Liver (tissue), 9 donors: ENCODE measurements around the gene WNT7B. TPM values are rescaled to one million over a fixed set of nuclear protein-coding genes. Genes with fewer than 3 reads are reported as not detected.

ENCODE experiments used
- DNase-seq: peaks from one replicate; pipeline ENCODE4 v3.0.0-alpha.2; 2017; ENCODE audit warnings: low spot score
- H3K27ac ChIP-seq, 2 donors: one replicate each; pipeline ENCODE4 v1.7.0; 2013; ENCODE audit warnings: inconsistent platforms in 2 of 2, low read length in 2 of 2, control low read depth in 1 of 2, low read depth in 1 of 2, mild to moderate bottlenecking in 1 of 2
- H3K27me3 ChIP-seq, 4 donors: one replicate each; pipeline versions ENCODE4 v1.6.1 to v1.7.0; 2013; ENCODE audit warnings: low read length in 3 of 4, inconsistent platforms in 1 of 4, mild to moderate bottlenecking in 1 of 4, moderate library complexity in 1 of 4; ENCODE audit not compliant: control insufficient read depth in 4 of 4, insufficient read depth in 4 of 4
- H3K36me3 ChIP-seq, 4 donors: one replicate each; pipeline versions ENCODE4 v1.6.1 to v1.7.0; 2013; ENCODE audit warnings: low read length in 3 of 4, mild to moderate bottlenecking in 3 of 4, low read depth in 1 of 4, moderate library complexity in 1 of 4; ENCODE audit not compliant: control insufficient read depth in 4 of 4, insufficient read depth in 3 of 4
- H3K4me1 ChIP-seq, 4 donors: one replicate each; pipeline versions ENCODE4 v1.6.1 to v1.7.0; 2013; ENCODE audit warnings: low read length in 3 of 4, mild to moderate bottlenecking in 3 of 4, moderate library complexity in 1 of 4; ENCODE audit not compliant: control insufficient read depth in 4 of 4, insufficient read depth in 4 of 4
- H3K4me3 ChIP-seq, 3 donors: one replicate each; pipeline versions ENCODE4 v1.6.1 to v1.7.0; 2013; ENCODE audit warnings: low read length in 3 of 3, control low read depth in 1 of 3, low read depth in 1 of 3, mild to moderate bottlenecking in 1 of 3
- H3K9ac ChIP-seq, 2 donors: one replicate each; pipeline ENCODE4 v1.7.0; 2013; ENCODE audit warnings: low read length in 2 of 2, mild to moderate bottlenecking in 2 of 2, moderate library complexity in 2 of 2, control low read depth in 1 of 2, low read depth in 1 of 2
- H3K9me3 ChIP-seq, 4 donors: one replicate each; pipeline versions ENCODE4 v1.6.1 to v1.7.0; 2013; ENCODE audit warnings: low read length in 3 of 4; ENCODE audit not compliant: control insufficient read depth in 4 of 4
- ATF3 ChIP-seq: IDR thresholded peaks from 2 replicates; pipeline ENCODE4 v1.6.1; 2016; ENCODE audit warnings: antibody characterized with exemption
- FOXA1 ChIP-seq: IDR thresholded peaks from 2 replicates; pipeline ENCODE4 v1.6.1; 2016; ENCODE audit warnings: antibody characterized with exemption
- FOXA2 ChIP-seq: IDR thresholded peaks from 2 replicates; pipeline ENCODE4 v1.6.1; 2016; ENCODE audit warnings: antibody characterized with exemption
- GABPA ChIP-seq, 2 donors: IDR thresholded peaks in 1 of 2; conservative IDR thresholded peaks in 1 of 2; 2 replicates each; pipeline ENCODE4 v1.6.1; 2016; ENCODE audit warnings: antibody characterized with exemption in 2 of 2, mild to moderate bottlenecking in 1 of 2, moderate library complexity in 1 of 2
- HNF4A ChIP-seq, 2 donors: conservative IDR thresholded peaks; 2 replicates each; pipeline ENCODE4 v1.6.1; 2016; ENCODE audit warnings: antibody characterized with exemption in 2 of 2, mild to moderate bottlenecking in 2 of 2
- HNF4G ChIP-seq: IDR thresholded peaks from 2 replicates; pipeline ENCODE4 v1.6.1; 2016; ENCODE audit warnings: antibody characterized with exemption
- JUND ChIP-seq, 2 donors: IDR thresholded peaks; 2 replicates each; pipeline ENCODE4 v1.6.1; 2016; ENCODE audit warnings: antibody characterized with exemption in 2 of 2
- NR2F2 ChIP-seq: IDR thresholded peaks from 2 replicates; pipeline ENCODE4 v1.6.1; 2016; ENCODE audit warnings: antibody characterized with exemption
- RAD21 ChIP-seq, 2 donors: IDR thresholded peaks; 2 replicates each; pipeline ENCODE4 v1.6.1; 2016; ENCODE audit warnings: antibody characterized with exemption in 2 of 2, mild to moderate bottlenecking in 2 of 2
- SP1 ChIP-seq: IDR thresholded peaks from 2 replicates; pipeline ENCODE4 v1.6.1; 2018; ENCODE audit warnings: antibody characterized with exemption, mild to moderate bottlenecking
- TAF1 ChIP-seq: conservative IDR thresholded peaks from 2 replicates; pipeline ENCODE4 v1.6.1; 2016; ENCODE audit warnings: antibody characterized with exemption, mild to moderate bottlenecking
- YY1 ChIP-seq: IDR thresholded peaks from 2 replicates; pipeline ENCODE4 v1.6.1; 2016; ENCODE audit warnings: antibody characterized with exemption, mild to moderate bottlenecking
- WGBS: extraction: QIAGEN DNeasy Blood & Tissue Kit; methylation state at CpG from one replicate; pipeline ENCODE4 v1.1.7; 2013; 5-methylcytosine and 5-hydroxymethylcytosine counted together
- polyA plus RNA-seq, 2 donors: library from polyadenylated mRNA; stranded (reverse) in 1 of 2; unstranded in 1 of 2; fragments of 200-250 nt in 1 of 2; fragments of >200 nt in 1 of 2; fragmentation: Nextera tagmentation in 1 of 2; extraction: Ambion mirVana in 1 of 2; gene quantifications; one replicate each; pipeline versions ENCODE4 v1.2.1 to v1.2.3, GENCODE V29; 2013 to 2015
- total RNA-seq, 2 donors: library from RNA; depleted of rRNA; stranded (reverse); fragments of >200 nt; gene quantifications; one replicate each; pipeline ENCODE4 v1.2.3, GENCODE V29; 2014
- TF ChIP-seq, protein P1 (sequence below): IDR thresholded peaks from 2 replicates; pipeline ENCODE4 v1.6.1; 2016; ENCODE audit warnings: antibody characterized with exemption, mild to moderate bottlenecking
- TF ChIP-seq, protein P2 (sequence below): fragments of 150-350 bp; IDR thresholded peaks from 2 replicates; pipeline ENCODE4 v1.5.1; 2017; ENCODE audit warnings: improper control_type of control experiment, low read depth, low read length; ENCODE audit not compliant: missing input control
- TF ChIP-seq, protein P3 (sequence below): IDR thresholded peaks from 2 replicates; pipeline ENCODE4 v1.6.1; 2016; ENCODE audit warnings: antibody characterized with exemption
- donor health status: healthy.
- donor health status: healthy.
- donor health status: healthy.
- donor health status: healthy.
- donor health status: healthy.

The WNT7B gene
- total and polyA plus RNA-seq, 4 donors: 0.06 to 0.28 TPM; not detected in 2

- no peaks in the 10 kb centered on the region for H3K36me3 ChIP-seq
- no peaks in the 10 kb centered on the region for H3K9me3 ChIP-seq
- no peak for DNase-seq
- H3K27me3 ChIP-seq: peaks cover 0 to 8% (median 5%) of the 10 kb centered on the region in 4 donors
- H3K4me3 ChIP-seq: no peak overlapping the region
- no peak overlapping the region for H3K27ac ChIP-seq
- H3K9ac ChIP-seq: no peak overlapping the region
- TF ChIP-seq SP1: no peak
- TF ChIP-seq, protein P1, sequence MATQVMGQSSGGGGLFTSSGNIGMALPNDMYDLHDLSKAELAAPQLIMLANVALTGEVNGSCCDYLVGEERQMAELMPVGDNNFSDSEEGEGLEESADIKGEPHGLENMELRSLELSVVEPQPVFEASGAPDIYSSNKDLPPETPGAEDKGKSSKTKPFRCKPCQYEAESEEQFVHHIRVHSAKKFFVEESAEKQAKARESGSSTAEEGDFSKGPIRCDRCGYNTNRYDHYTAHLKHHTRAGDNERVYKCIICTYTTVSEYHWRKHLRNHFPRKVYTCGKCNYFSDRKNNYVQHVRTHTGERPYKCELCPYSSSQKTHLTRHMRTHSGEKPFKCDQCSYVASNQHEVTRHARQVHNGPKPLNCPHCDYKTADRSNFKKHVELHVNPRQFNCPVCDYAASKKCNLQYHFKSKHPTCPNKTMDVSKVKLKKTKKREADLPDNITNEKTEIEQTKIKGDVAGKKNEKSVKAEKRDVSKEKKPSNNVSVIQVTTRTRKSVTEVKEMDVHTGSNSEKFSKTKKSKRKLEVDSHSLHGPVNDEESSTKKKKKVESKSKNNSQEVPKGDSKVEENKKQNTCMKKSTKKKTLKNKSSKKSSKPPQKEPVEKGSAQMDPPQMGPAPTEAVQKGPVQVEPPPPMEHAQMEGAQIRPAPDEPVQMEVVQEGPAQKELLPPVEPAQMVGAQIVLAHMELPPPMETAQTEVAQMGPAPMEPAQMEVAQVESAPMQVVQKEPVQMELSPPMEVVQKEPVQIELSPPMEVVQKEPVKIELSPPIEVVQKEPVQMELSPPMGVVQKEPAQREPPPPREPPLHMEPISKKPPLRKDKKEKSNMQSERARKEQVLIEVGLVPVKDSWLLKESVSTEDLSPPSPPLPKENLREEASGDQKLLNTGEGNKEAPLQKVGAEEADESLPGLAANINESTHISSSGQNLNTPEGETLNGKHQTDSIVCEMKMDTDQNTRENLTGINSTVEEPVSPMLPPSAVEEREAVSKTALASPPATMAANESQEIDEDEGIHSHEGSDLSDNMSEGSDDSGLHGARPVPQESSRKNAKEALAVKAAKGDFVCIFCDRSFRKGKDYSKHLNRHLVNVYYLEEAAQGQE: no peak
- TF ChIP-seq HNF4A (conservative IDR thresholded peaks at IDR 0.05): no peak
- TF ChIP-seq, protein P2, sequence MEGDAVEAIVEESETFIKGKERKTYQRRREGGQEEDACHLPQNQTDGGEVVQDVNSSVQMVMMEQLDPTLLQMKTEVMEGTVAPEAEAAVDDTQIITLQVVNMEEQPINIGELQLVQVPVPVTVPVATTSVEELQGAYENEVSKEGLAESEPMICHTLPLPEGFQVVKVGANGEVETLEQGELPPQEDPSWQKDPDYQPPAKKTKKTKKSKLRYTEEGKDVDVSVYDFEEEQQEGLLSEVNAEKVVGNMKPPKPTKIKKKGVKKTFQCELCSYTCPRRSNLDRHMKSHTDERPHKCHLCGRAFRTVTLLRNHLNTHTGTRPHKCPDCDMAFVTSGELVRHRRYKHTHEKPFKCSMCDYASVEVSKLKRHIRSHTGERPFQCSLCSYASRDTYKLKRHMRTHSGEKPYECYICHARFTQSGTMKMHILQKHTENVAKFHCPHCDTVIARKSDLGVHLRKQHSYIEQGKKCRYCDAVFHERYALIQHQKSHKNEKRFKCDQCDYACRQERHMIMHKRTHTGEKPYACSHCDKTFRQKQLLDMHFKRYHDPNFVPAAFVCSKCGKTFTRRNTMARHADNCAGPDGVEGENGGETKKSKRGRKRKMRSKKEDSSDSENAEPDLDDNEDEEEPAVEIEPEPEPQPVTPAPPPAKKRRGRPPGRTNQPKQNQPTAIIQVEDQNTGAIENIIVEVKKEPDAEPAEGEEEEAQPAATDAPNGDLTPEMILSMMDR: no peak
- no peak for TF ChIP-seq HNF4G
- TF ChIP-seq, protein P3, sequence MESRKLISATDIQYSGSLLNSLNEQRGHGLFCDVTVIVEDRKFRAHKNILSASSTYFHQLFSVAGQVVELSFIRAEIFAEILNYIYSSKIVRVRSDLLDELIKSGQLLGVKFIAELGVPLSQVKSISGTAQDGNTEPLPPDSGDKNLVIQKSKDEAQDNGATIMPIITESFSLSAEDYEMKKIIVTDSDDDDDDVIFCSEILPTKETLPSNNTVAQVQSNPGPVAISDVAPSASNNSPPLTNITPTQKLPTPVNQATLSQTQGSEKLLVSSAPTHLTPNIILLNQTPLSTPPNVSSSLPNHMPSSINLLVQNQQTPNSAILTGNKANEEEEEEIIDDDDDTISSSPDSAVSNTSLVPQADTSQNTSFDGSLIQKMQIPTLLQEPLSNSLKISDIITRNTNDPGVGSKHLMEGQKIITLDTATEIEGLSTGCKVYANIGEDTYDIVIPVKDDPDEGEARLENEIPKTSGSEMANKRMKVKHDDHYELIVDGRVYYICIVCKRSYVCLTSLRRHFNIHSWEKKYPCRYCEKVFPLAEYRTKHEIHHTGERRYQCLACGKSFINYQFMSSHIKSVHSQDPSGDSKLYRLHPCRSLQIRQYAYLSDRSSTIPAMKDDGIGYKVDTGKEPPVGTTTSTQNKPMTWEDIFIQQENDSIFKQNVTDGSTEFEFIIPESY: no peak
- no peak for TF ChIP-seq NR2F2
- no peak for TF ChIP-seq YY1
- TF ChIP-seq ATF3: no peak
- no peak for TF ChIP-seq GABPA (IDR thresholded peaks at IDR 0.05 in 1 of 2, conservative IDR thresholded peaks at IDR 0.05 in 1 of 2)
- no peak for TF ChIP-seq TAF1
- TF ChIP-seq FOXA2: no peak
- H3K4me1 ChIP-seq: no peaks in the 10 kb centered on the region
- 71% methylated on average over 10 of the region's 10 CpGs for WGBS
Observed at GRCh38 chr22:45928726-45929368, 48.1 kb downstream of the WNT7B start.

GRCh38 chr22:45927059-45927458, 49.9 kb downstream of the WNT7B start:
- Histone ChIP-seq H3K27ac (no peak overlapping the region), H3K36me3 (no peaks in the 10 kb centered on the region), H3K9ac (no peak overlapping the region), H3K4me3 (no peak overlapping the region), H3K27me3 (peaks cover 0 to 4% (median 1%) of the 10 kb centered on the region in 4 donors), H3K4me1 (no peaks in the 10 kb centered on the region), H3K9me3 (no peaks in the 10 kb centered on the region)
- 90% methylated on average over 9 of the region's 9 CpGs for WGBS
- TF ChIP-seq HNF4A (conservative IDR thresholded peaks at IDR 0.05) (no peak), FOXA2 (no peak), NR2F2 (no peak), TAF1 (no peak), FOXA1 (no peak), RAD21 (IDR thresholded peaks at IDR 0.05) (no peak), JUND (IDR thresholded peaks at IDR 0.05) (no peak), SP1 (no peak), ATF3 (no peak)
- TF ChIP-seq, protein P1: no peak
- TF ChIP-seq, protein P2: no peak
- no peak for DNase-seq
